ENCODE measurements around the gene WDR74. TPM values are rescaled to one million over a fixed set of nuclear protein-coding genes. Genes with fewer than 3 reads are reported as not detected.

The WDR74 gene
- total and polyA plus RNA-seq, 2 donors (not counting 1 experiment from before 2014, with no cell fraction given), result 122 to 131 TPM

GRCh38 chr11:62865635-62866034, 26.2 kb upstream of the WDR74 start:
- Mint-ChIP-seq H3K27ac (no peak overlapping the region), H3K27me3 (no peaks in the 10 kb centered on the region), H3K4me3 (no peak overlapping the region), H3K9me3 (ENCODE audit: insufficient read depth) (no peaks in the 10 kb centered on the region), H3K4me1 (peaks cover 4% of the 10 kb centered on the region)
- no peaks in the 10 kb centered on the region for H3K36me3 ChIP-seq (replicated peaks in 1 of 2; ENCODE audit: control extremely low read depth in 1 of 2, control insufficient read depth in 1 of 2, extremely low read depth in 1 of 2, insufficient read depth in 2 of 2, low read length in 1 of 2)
- no peak overlapping the region for H3K4me2 ChIP-seq (replicated peaks; ENCODE audit: low read depth, low read length, poor library complexity, severe bottlenecking)
- WGBS (ENCODE audit: insufficient coverage), result 85% methylated on average over 4 of the region's 6 CpGs
- H3K9me3 ChIP-seq (ENCODE audit: control extremely low read depth in 1 of 3, control insufficient read depth in 2 of 3, insufficient read depth in 1 of 3, low read length in 2 of 3), result no peaks in the 10 kb centered on the region
- peaks cover 0 to 6% of the 10 kb centered on the region in 2 donors for H3K4me1 ChIP-seq (ENCODE audit: control insufficient read depth in 2 of 2, insufficient read depth in 2 of 2, low read length in 2 of 2)
- ATAC-seq (ENCODE audit: low read depth) (no peak), DNase-seq (no peak)
- no peak overlapping the region for H3K9ac ChIP-seq (ENCODE audit: low read length)
- no peak overlapping the region for H3K27ac ChIP-seq (ENCODE audit: low read length in 2 of 2)
- no peaks in the 10 kb centered on the region for H3K27me3 ChIP-seq (replicated peaks in 1 of 4; ENCODE audit: control extremely low read depth in 1 of 4, control insufficient read depth in 3 of 4, insufficient read depth in 4 of 4, low read length in 3 of 4)
- H3K79me2 ChIP-seq (ENCODE audit: control insufficient read depth, insufficient read depth, low read length), result peaks cover 4% of the 10 kb centered on the region
- H2AFZ ChIP-seq (ENCODE audit: insufficient read depth, low read depth, low read length, poor library complexity, severe bottlenecking), result no peak overlapping the region
- POLR2A ChIA-PET, result interaction anchor here (1.4 to 2.0 kb wide), 2 partner anchors 15 to 61 kb away, joined by 3 to 5 read pairs; partner anchors contain the start of gene SLC3A2
- CTCF ChIA-PET, result interaction anchor here (1.4 to 8.0 kb wide), 4 partner anchors 11 to 124 kb away, joined by 3 to 101 read pairs (median 8); partner anchors contain the start of genes SLC3A2 and TMEM179B
- intact Hi-C loops (cut with micrococcal nuclease), result no loop called here
- H3K4me3 ChIP-seq (ENCODE audit: control extremely low read depth in 1 of 5, extremely low read depth in 1 of 5, insufficient read depth in 1 of 5, low read depth in 2 of 5, low read length in 4 of 5), result no peak overlapping the region
- H4K20me1 ChIP-seq (ENCODE audit: control insufficient read depth, insufficient read depth, low read length, poor library complexity, severe bottlenecking), result no peaks in the 10 kb centered on the region
- no peak for TF ChIP-seq CTCF (IDR thresholded peaks at IDR 0.05)
- TF ChIP-seq EZH2 (IDR thresholded peaks at IDR 0.05; ENCODE audit: borderline replicate concordance, insufficient read depth, low read depth, low read length, poor library complexity, severe bottlenecking), result no peak

GRCh38 chr11:62863687-62864335, 24.4 kb upstream of the WDR74 start:
- no peaks in the 10 kb centered on the region for H3K27me3 ChIP-seq (replicated peaks in 1 of 4; ENCODE audit: control extremely low read depth in 1 of 4, control insufficient read depth in 3 of 4, insufficient read depth in 4 of 4, low read length in 3 of 4)
- H3K4me1 ChIP-seq (ENCODE audit: control insufficient read depth in 2 of 2, insufficient read depth in 2 of 2, low read length in 2 of 2), result peaks cover 0 to 6% of the 10 kb centered on the region in 2 donors
- ChIA-PET POLR2A (interaction anchor here (0.6 to 2.0 kb wide), 8 partner anchors 17 to 738 kb away, joined by 3 to 10 read pairs (median 6); partner anchors contain the start of genes NXF1, SLC3A2, TMEM179B and TUT1), CTCF (interaction anchor here (0.7 to 8.0 kb wide), 17 partner anchors 9 to 486 kb away, joined by 3 to 101 read pairs (median 4); partner anchors contain the start of genes LRRN4CL, POLR2G, SLC3A2 and TMEM179B)
- H3K27ac ChIP-seq (ENCODE audit: low read length in 2 of 2), result no peak overlapping the region
- no peaks in the 10 kb centered on the region for H3K9me3 ChIP-seq (ENCODE audit: control extremely low read depth in 1 of 3, control insufficient read depth in 2 of 3, insufficient read depth in 1 of 3, low read length in 2 of 3)
- intact Hi-C loops (cut with micrococcal nuclease), result loop anchor here (5.0 kb wide), 1 partner anchor 272 kb away; the partner anchor contains the start of gene TUT1
- no peak for ATAC-seq (ENCODE audit: low read depth)
- DNase-seq, result no peak
- TF ChIP-seq CTCF (IDR thresholded peaks at IDR 0.05), result no peak
- no peak for TF ChIP-seq EZH2 (IDR thresholded peaks at IDR 0.05; ENCODE audit: borderline replicate concordance, insufficient read depth, low read depth, low read length, poor library complexity, severe bottlenecking)
- H3K36me3 ChIP-seq (replicated peaks in 1 of 2; ENCODE audit: control extremely low read depth in 1 of 2, control insufficient read depth in 1 of 2, extremely low read depth in 1 of 2, insufficient read depth in 2 of 2, low read length in 1 of 2), result no peaks in the 10 kb centered on the region
- H3K4me3 Mint-ChIP-seq, result no peak overlapping the region
- no peak overlapping the region for H3K9ac ChIP-seq (ENCODE audit: low read length)
- peaks cover 4% of the 10 kb centered on the region for H3K4me1 Mint-ChIP-seq
- H3K27me3 Mint-ChIP-seq, result no peaks in the 10 kb centered on the region
- H4K20me1 ChIP-seq (ENCODE audit: control insufficient read depth, insufficient read depth, low read length, poor library complexity, severe bottlenecking), result no peaks in the 10 kb centered on the region
- no peak overlapping the region for H2AFZ ChIP-seq (ENCODE audit: insufficient read depth, low read depth, low read length, poor library complexity, severe bottlenecking)
- no peak overlapping the region for H3K27ac Mint-ChIP-seq
- 100% methylated on average over 2 of the region's 4 CpGs for WGBS (ENCODE audit: insufficient coverage)
- no peak overlapping the region for H3K4me2 ChIP-seq (replicated peaks; ENCODE audit: low read depth, low read length, poor library complexity, severe bottlenecking)
- H3K79me2 ChIP-seq (ENCODE audit: control insufficient read depth, insufficient read depth, low read length), result peaks cover 4% of the 10 kb centered on the region
- H3K4me3 ChIP-seq (ENCODE audit: control extremely low read depth in 1 of 5, extremely low read depth in 1 of 5, insufficient read depth in 1 of 5, low read depth in 2 of 5, low read length in 4 of 5), result no peak overlapping the region
- no peaks in the 10 kb centered on the region for H3K9me3 Mint-ChIP-seq (ENCODE audit: insufficient read depth)
